ENCODE measurements around the gene PRKN.

The PRKN gene

DNA sequence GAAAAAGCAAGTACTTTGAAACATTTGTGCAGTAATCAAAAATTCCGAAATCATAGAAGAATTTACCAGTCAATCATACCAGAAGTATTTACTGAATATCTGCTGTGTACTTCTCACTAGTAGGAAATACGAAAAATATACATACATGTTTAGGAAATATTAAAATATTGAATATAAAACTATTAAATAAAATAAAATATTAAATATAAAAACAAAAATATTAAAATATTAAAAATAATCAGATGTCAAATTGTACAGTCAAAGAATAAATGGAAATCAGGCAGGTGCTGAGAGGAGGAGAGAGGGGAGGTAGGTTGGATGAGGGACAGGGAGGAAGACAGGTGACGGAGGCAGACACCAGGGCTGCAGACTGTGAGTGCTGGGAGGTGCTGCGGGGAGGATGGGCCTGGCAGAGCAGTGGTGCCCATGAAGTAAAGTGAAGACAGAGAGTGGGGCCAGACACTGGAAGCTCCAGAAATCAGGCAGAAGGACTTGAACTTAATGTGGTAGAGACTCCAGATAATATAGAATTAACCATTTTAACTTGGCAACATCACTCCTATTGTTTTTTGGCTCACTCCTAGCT, 55.9 kb downstream of the PRKN start:
- DNase-seq = no peak

- DNase-seq = no peak
These were observed 57.2 kb downstream of the PRKN start for GRCh38 chr6:162670345-162670744.

- DNase-seq = no peak
These were observed 61.3 kb downstream of the PRKN start for GRCh38 chr6:162666246-162666645.

GRCh38 chr6:162653808-162654207, 73.8 kb downstream of the PRKN start:
- no peak for DNase-seq

DNA sequence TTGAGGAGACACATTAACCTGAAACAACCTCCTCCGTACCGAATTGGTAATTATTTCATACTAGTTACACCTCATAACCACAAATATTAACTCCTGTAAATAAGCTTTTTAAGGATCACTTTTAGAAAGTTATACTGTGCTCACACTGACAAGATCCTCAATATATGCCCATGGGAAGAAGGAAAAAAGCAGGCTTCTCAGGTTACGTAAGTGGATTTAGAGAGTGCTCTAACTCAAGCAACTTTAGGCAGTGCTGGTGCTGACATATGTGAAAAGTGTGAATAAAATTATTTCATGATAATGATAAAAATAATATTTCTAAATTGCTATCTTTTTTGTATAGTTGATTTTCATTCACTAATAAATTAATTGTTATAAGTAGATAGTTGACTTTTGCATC, 76.1 kb downstream of the PRKN start:
- no peak for DNase-seq

- DNase-seq = no peak
These were observed 78.3 kb downstream of the PRKN start for GRCh38 chr6:162649271-162649670.

- no peak for DNase-seq
These were observed 83.4 kb downstream of the PRKN start for GRCh38 chr6:162644153-162644552.

DNA sequence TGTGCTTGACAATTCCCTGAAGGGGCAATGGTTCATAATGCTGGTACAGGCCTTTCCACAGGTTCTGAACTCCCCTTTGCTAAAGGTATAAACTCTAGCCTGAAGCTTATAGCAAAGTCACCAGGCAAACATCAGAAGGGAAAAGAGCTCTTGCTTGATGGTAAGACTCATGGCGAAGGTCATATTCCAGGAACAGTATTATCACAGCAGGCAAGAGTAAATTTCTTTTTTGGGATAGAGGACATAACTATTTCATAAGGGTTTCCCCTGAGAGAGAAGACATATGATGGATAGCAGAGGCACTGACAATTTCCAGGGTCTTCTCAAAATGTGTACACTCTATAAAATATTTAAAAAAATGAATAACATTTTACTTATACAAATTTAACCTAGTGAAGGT, 86.8 kb downstream of the PRKN start:
- DNase-seq = no peak

DNA sequence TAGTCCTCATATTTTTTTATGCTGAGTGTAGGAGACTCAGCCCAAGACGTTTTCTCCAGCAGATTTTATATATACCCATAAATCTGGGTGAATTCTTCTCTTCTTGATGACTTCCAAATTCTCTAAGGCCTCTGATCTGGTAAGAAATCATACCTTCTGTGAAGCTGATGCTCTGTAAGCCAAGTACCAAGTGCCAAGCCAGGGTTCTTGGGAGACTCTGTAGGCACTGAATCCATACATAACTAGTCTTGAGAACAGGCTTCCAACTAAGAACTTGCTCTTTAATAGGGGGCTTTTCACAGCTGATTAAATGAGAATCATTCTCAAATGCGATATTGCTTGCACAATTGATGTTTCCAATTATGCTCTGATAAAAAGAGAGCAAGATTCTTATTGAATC, 87.6 kb downstream of the PRKN start:
- DNase-seq = no peak

- DNase-seq = no peak
These were observed 88.5 kb downstream of the PRKN start for GRCh38 chr6:162638931-162639574.

DNA sequence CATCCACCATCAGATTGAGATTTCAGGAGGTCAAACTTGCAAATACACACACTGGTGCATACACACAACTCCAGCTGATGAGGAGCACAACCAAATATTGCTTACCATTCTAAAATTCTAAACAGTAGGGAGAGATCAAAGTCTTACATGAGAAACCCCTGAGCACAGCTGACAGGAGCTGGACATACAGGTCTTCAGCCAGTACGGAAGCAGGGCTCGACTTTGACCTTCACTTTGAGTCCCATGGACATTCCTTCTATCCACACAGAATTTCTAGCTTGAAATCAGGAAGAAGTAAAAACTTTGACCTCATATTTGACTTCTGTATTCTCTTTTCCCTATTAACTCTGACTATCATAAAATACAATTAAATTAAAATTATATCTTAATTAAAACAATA, 90.2 kb downstream of the PRKN start:
- no peak for DNase-seq

- DNase-seq = no peak
These were observed 91.4 kb downstream of the PRKN start for GRCh38 chr6:162636167-162636566.

- no peak for DNase-seq
These were observed 96.0 kb downstream of the PRKN start for GRCh38 chr6:162631546-162631945.

- DNase-seq = no peak
These were observed 97.5 kb downstream of the PRKN start for GRCh38 chr6:162630069-162630468.

- no peak for DNase-seq
These were observed 99.7 kb downstream of the PRKN start for GRCh38 chr6:162627825-162628224.

DNA sequence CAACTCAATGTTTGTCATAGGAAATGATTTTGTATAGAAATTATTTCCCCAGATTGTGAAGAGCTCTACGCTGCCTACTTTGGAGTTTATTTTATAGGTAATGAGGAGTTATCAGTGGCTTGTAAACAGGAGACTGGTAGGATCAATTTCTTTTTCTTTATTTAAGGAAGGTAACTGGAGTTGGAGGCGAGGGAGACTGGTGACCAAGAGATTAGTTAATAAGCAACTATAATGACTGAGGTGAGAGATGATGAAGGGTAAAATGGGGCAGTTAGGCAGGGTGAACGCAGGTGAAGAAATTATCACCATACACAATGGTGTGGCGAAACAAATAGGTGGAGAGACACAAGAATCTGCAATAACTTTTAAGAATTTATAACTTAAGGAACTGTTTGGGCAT, 100.2 kb downstream of the PRKN start:
- no peak for DNase-seq

- no peak for DNase-seq
These were observed 100.7 kb downstream of the PRKN start for GRCh38 chr6:162626869-162627268.

DNA sequence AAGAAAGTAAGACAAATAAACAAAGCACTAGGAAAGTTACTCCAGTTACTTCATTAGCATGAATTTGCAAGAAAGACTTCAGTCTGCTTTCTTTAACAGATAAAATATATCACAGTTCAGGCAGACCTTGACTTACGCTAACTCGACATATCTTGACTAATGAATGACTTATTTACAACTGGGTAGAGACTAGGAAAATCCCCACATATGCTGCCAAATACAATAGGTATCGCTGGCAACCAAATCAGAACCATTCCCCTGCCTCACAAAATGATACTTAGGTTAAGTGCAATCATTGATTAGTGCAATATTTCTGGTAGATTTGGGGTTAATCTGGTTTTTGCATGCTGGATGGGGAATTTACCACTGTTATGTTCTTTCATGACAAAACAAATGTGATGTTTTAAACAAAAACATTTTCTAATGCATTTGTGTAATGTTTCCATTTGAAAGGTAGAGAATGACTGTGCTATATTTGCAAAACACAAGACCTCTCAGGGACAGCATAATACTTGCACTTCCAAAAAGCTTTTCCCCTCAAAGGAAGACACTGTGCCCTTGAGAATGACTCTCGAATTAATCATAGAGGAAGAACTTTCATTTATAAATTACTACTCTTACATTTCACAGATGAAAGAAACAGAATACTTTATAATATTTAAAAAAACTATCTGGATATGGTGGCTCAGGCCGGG, 101.6 kb downstream of the PRKN start:
- DNase-seq = no peak

- no peak for DNase-seq
These were observed 105.0 kb downstream of the PRKN start for GRCh38 chr6:162622572-162622971.

- no peak for DNase-seq
These were observed 106.3 kb downstream of the PRKN start for GRCh38 chr6:162621246-162621645.

DNA sequence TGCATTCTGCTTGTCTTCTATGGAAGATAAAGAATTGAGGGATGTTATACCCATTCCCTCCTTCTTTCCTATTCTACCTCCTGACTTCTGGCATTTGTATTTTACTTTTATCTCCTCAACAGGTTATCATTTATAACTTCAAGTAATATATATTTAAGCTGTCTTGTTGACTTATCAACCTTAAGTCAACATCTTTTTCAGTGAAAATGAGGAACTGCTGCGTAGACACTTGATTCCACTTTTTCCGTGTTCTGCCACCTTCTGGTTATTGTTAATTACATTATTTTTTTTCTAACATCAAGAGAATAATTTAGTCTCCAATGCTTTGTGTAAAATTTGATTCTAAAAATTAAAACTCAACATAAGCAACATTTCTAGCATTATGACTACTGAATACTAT, 107.5 kb downstream of the PRKN start:
- no peak for DNase-seq

- no peak for DNase-seq
These were observed 109.0 kb downstream of the PRKN start for GRCh38 chr6:162618448-162619002.

- DNase-seq = no peak
These were observed 112.4 kb downstream of the PRKN start for GRCh38 chr6:162615016-162615705.

DNA sequence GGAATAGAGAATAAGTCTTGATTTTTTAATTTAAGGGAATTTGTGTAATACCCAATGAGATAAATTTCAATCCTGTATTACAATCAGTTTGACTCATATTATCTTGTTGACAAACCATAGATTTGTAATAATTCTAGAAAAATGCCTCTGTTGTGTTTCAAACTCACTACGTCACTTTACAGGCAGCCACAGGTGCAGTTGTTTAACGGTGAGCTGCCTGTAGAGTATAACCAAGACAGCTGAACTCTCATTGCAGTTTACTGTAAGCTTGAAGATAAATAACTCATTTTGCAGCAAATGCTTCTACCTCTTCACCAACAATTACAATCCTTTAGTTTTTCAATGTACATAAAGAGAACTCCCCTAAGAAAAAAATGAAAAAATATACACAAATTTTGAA, 114.3 kb downstream of the PRKN start:
- no peak for DNase-seq

All from CD4-positive, alpha-beta T cell treated with Interleukin-17A for 4 hours (primary cell).